H1 (cell line): Measurements from ENCODE around the gene TMEM185B. TPM values are rescaled to one million over a fixed set of nuclear protein-coding genes. Genes with fewer than 3 reads are reported as not detected.

Experiments used
- ASH2L ChIP-seq: fragments of 200-600, 300-600 bp; sonication (generic); IDR thresholded peaks from one replicate; pipeline ENCODE4 v1.7.1; 2017; ENCODE audit warnings: low read length
- BRCA1 ChIP-seq: IDR thresholded peaks from 2 replicates; pipeline ENCODE4 v1.6.1; 2012; ENCODE audit warnings: low read depth, low read length, improper control_type of control experiment
- CHD2 ChIP-seq: IDR thresholded peaks from 2 replicates; pipeline ENCODE4 v1.6.1; 2012; ENCODE audit warnings: low read length, improper control_type of control experiment
- GTF2F1 ChIP-seq: IDR thresholded peaks from 2 replicates; pipeline ENCODE4 v1.6.1; 2012; ENCODE audit warnings: low read depth, low read length, improper control_type of control experiment, borderline replicate concordance
- MAFK ChIP-seq: IDR thresholded peaks from 2 replicates; pipeline ENCODE4 v1.6.1; 2012; ENCODE audit warnings: low read depth, mild to moderate bottlenecking, improper control_type of control experiment, low read length
- NRF1 ChIP-seq: IDR thresholded peaks from 2 replicates; pipeline ENCODE4 v1.6.1; 2011; ENCODE audit warnings: mild to moderate bottlenecking, low read depth, low read length, improper control_type of control experiment
- RAD21 ChIP-seq, 2 experiments: IDR thresholded peaks in 1 of 2; conservative IDR thresholded peaks in 1 of 2; 2 replicates each; pipeline ENCODE4 v1.6.1; 2011; ENCODE audit warnings: low read depth in 2 of 2, low read length in 2 of 2, improper control_type of control experiment in 1 of 2, inconsistent platforms in 1 of 2, mild to moderate bottlenecking in 1 of 2, moderate library complexity in 1 of 2
- SAP30 ChIP-seq: fragments of 300-600 bp; sonication (generic); IDR thresholded peaks from 2 replicates; pipeline ENCODE4 v1.7.1; 2012; ENCODE audit warnings: low read length, moderate library complexity, mild to moderate bottlenecking, inconsistent platforms; ENCODE audit not compliant: insufficient read depth, insufficient replicate concordance
- polyA plus RNA-seq, 7 experiments: library from polyadenylated mRNA; depleted of rRNA in 3 of 7; stranded (reverse) in 5 of 7; unstranded in 2 of 7; fragments of >200 nt in 5 of 7; fragments of 200-250 nt in 2 of 7; gene quantifications; 1 replicate in 5 of 7; 2 replicates in 1 of 7; 4 replicates in 1 of 7; pipeline versions ENCODE4 v1.2.1 to v1.2.3, GENCODE V29; 2011 to 2013; ENCODE audit warnings: missing spikeins in 2 of 7, mixed read lengths in 2 of 7
- total RNA-seq: library from RNA; stranded (reverse); fragmentation: NEBNext Ultra II Directional; extraction: Animal tissue kit (Norgen Biotek cat#: 25700); gene quantifications from 2 replicates; pipeline ENCODE4 v1.2.1, GENCODE V29; 2021
- TF ChIP-seq, protein P1 (sequence below): IDR thresholded peaks from 2 replicates; pipeline ENCODE4 v1.6.1; 2012; ENCODE audit warnings: low read length, inconsistent platforms

Gene TMEM185B
- total and polyA plus RNA-seq, 2 of the 8 experiments (the other 6 are each of a cell fraction or from before 2014, with no cell fraction given) = 13.5 to 14.0 TPM

DNA sequence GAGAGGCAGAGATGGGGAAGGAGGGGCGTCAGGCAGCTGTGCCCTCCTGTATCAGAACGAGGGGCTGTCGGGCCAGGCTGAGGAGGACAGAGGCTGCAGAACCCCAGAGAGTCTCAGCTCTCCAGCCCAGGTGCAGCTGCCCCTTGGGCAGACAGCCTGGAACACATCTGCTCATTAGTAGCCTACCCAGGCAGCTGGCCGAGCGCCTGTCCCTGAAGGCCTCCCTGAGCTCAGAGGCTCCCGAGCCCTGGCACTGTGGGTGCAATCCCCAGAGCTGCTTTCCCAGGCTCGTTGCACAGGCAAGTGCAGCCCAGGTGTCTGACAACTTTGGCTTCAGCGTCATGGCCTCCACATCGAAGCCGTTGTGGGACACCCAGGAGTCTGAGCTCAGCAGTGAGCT, 13.1 kb upstream of the TMEM185B start (continued):
- TF ChIP-seq MAFK (no peak), NRF1 (no peak), RAD21 (IDR thresholded peaks at IDR 0.05 in 1 of 2, conservative IDR thresholded peaks at IDR 0.05 in 1 of 2; ENCODE audit: low read depth in 2 of 2, low read length in 2 of 2) (no peak), ASH2L (no peak), SAP30 (no peak), GTF2F1 (no peak), BRCA1 (no peak), CHD2 (no peak)
- TF ChIP-seq, protein P1, sequence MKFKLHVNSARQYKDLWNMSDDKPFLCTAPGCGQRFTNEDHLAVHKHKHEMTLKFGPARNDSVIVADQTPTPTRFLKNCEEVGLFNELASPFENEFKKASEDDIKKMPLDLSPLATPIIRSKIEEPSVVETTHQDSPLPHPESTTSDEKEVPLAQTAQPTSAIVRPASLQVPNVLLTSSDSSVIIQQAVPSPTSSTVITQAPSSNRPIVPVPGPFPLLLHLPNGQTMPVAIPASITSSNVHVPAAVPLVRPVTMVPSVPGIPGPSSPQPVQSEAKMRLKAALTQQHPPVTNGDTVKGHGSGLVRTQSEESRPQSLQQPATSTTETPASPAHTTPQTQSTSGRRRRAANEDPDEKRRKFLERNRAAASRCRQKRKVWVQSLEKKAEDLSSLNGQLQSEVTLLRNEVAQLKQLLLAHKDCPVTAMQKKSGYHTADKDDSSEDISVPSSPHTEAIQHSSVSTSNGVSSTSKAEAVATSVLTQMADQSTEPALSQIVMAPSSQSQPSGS = no peak
